CD4-positive, alpha-beta T cell treated with Interleukin-15 for 4 hours (primary cell): ENCODE results near the gene ANKRD35.
"Not testable (repeated sequence)": the region's sequence is repeated elsewhere in the genome, so short reads cannot be mapped to it uniquely, and the experiment has no call there.

Source experiments
- DNase-seq: peaks from one replicate; pipeline ENCODE4 v3.0.0-alpha.2; 2020; ENCODE audit warnings: low spot score

The ANKRD35 gene

GRCh38 chr1:145885738-145886287, at the start of gene ANKRD35:
TSS of gene ANKRD35 (minus strand) at chr1:145885866. CDS start at chr1:145885758, 108 bp downstream.
- DNase-seq: peak; percentile 77

GRCh38 chr1:145932522-145933009, 46.9 kb upstream of the ANKRD35 start:
- peak; percentile 51 for DNase-seq

GRCh38 chr1:145927916-145928643, 42.4 kb upstream of the ANKRD35 start:
- DNase-seq: peak; percentile 2

- DNase-seq: peak; percentile 97
Measured at GRCh38 chr1:145927063-145927886, 41.6 kb upstream of the ANKRD35 start, which contains the start of gene RBM8A. TSS of gene RBM8A (minus strand) at chr1:145927484. CDS start at chr1:145927426, 58 bp downstream.

- DNase-seq: peak; percentile 10
Measured at GRCh38 chr1:145926686-145927062, 41.0 kb upstream of the ANKRD35 start.

- DNase-seq: no peak
Measured at GRCh38 chr1:145922266-145922665, 36.6 kb upstream of the ANKRD35 start.

- not testable (repeated sequence) for DNase-seq
Measured at GRCh38 chr1:145920297-145920696, 34.6 kb upstream of the ANKRD35 start.

GRCh38 chr1:145918992-145919939, 33.6 kb upstream of the ANKRD35 start:
- DNase-seq: no peak

GRCh38 chr1:145918144-145918991, 32.7 kb upstream of the ANKRD35 start, which contains the start of gene PEX11B:
TSS of gene PEX11B (minus strand) at chr1:145918717. CDS start at chr1:145918688, 29 bp downstream.
- peak; percentile 94 for DNase-seq

GRCh38 chr1:145917595-145917994, 31.9 kb upstream of the ANKRD35 start:
- no peak for DNase-seq

GRCh38 chr1:145916745-145917144, 31.1 kb upstream of the ANKRD35 start:
- no peak for DNase-seq

- no peak for DNase-seq
Measured at GRCh38 chr1:145912128-145912641, 26.5 kb upstream of the ANKRD35 start.

GRCh38 chr1:145908653-145909052, 23.0 kb upstream of the ANKRD35 start:
- DNase-seq: no peak

GRCh38 chr1:145906954-145907753, 21.5 kb upstream of the ANKRD35 start:
- no peak for DNase-seq

- no peak for DNase-seq
Measured at GRCh38 chr1:145901312-145902021, 15.8 kb upstream of the ANKRD35 start.

- DNase-seq: no peak
Measured at GRCh38 chr1:145898756-145899155, 13.1 kb upstream of the ANKRD35 start.

- DNase-seq: no peak
Measured at GRCh38 chr1:145897969-145898368, 12.3 kb upstream of the ANKRD35 start.

GRCh38 chr1:145895471-145895870, 9.8 kb upstream of the ANKRD35 start:
- no peak for DNase-seq
